Activated CD8-positive, alpha-beta memory T cell treated with anti-CD3 and anti-CD28 coated beads, Interleukin-2, amount 50 U/mL, for 24 hours (primary cell): ENCODE measurements around the gene EIF2D.
"Not testable (repeated sequence)": the region's sequence is repeated elsewhere in the genome, so short reads cannot be mapped to it uniquely, and the experiment has no call there.

Experiments used
- DNase-seq: peaks from one replicate; pipeline ENCODE4 v3.0.0-alpha.2; 2020; ENCODE audit errors: extremely low read depth

Gene EIF2D, protein sequence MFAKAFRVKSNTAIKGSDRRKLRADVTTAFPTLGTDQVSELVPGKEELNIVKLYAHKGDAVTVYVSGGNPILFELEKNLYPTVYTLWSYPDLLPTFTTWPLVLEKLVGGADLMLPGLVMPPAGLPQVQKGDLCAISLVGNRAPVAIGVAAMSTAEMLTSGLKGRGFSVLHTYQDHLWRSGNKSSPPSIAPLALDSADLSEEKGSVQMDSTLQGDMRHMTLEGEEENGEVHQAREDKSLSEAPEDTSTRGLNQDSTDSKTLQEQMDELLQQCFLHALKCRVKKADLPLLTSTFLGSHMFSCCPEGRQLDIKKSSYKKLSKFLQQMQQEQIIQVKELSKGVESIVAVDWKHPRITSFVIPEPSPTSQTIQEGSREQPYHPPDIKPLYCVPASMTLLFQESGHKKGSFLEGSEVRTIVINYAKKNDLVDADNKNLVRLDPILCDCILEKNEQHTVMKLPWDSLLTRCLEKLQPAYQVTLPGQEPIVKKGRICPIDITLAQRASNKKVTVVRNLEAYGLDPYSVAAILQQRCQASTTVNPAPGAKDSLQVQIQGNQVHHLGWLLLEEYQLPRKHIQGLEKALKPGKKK

DNA sequence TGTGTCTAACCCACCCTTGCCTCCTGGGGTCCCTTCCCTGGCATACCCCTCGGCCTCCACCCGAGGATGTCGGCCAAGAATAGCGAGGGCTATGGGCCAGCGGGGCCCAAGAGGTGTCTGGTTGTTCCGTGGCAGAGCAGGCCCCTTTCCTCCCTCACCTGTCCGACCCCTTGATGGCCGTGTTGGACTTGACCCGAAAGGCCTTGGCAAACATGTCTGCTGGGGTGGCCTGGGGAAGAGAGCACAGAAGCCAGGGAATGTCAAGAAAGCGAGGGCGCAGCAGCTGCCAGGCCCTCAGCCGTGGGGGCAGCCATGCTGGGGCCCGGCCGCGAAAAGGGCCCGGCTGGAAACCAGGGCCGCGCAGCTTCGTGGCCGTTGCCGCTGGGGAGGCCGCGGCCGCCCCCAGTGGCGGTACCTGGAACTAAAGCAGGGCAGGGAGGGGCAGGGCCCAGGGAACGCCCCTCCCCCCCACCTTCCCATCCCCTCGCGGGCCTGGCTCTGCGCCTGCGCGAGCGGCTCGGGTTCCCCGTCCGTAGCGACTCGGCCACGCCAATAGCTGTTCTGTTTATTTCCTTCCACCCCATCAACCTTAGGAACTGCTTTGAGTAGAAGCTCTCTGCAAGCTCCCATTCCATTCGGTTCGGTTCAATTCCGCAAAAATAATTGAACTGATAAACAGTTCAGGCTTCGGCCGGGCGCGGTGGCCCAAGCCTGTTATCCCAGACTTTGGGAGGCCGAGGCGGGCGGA is at the start of gene EIF2D:
EIF2D (minus strand) TSS at position 337 of the 748 bp plus-strand sequence; CDS start at position 214, 123 bp downstream.
- DNase-seq = peak; percentile 79

- DNase-seq = no peak
Observed at GRCh38 chr1:206661161-206661820, 49.0 kb upstream of the EIF2D start.

GRCh38 chr1:206660136-206660535 is 47.9 kb upstream of the EIF2D start:
- no peak for DNase-seq

DNA sequence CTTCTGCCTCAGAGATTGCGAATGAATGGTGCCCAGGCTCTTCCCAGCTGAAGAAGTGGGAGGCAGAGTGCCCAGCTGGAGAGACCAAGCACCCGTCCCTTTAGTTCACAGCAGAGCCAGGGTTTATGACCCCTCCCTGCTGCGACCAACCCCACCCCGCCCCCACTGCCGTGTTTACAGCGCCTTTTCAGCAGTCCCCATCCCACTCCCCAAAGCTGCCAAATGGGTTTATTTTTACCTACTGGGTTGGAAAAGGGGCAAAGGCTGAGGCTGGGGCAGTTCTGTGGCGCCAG is 46.7 kb upstream of the EIF2D start:
- no peak for DNase-seq

- DNase-seq = no peak
Observed at GRCh38 chr1:206658264-206658980, 46.2 kb upstream of the EIF2D start.

- no peak for DNase-seq
Observed at GRCh38 chr1:206657751-206658150, 45.5 kb upstream of the EIF2D start.

DNA sequence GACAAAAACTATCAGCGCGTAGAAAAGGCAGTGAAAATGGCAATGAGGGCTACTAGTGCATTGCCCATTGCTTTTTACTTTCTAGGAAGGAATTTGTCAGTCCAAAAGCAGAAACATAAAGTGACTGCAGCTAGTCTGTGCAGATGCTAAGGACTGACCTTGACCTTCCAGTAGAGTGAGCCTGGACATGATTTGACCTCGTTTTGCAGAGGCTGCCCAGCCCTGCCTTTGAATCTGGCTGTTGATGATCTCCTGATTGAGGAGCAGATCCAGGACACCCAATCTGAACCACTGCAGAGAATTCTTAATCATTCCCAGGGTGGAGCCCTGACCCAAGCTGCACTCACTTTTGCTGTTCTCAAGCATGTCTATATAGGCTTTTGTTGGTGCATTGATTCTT is 44.7 kb upstream of the EIF2D start:
- no peak for DNase-seq

GRCh38 chr1:206655471-206655882 is 43.2 kb upstream of the EIF2D start:
- DNase-seq = no peak

DNA sequence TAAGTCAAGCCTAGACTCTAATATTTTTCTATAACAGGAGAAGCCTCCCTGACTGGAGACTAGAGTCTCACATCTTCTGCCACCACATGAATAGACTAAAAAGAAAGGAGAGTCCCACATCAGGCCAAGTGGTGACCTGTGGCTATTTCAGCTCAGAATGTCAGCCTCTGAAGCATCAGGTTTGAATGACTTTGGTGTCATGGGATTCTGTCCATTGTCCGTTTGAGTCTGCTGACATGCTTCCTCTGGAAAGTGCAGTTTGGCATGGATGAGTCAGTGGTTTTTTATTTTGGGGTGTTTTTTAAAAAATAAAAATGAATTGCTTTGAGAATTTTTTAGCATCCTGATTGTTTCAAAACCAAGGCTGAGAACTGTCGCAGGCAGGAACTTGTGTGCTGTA is 42.6 kb upstream of the EIF2D start:
- no peak for DNase-seq

DNA sequence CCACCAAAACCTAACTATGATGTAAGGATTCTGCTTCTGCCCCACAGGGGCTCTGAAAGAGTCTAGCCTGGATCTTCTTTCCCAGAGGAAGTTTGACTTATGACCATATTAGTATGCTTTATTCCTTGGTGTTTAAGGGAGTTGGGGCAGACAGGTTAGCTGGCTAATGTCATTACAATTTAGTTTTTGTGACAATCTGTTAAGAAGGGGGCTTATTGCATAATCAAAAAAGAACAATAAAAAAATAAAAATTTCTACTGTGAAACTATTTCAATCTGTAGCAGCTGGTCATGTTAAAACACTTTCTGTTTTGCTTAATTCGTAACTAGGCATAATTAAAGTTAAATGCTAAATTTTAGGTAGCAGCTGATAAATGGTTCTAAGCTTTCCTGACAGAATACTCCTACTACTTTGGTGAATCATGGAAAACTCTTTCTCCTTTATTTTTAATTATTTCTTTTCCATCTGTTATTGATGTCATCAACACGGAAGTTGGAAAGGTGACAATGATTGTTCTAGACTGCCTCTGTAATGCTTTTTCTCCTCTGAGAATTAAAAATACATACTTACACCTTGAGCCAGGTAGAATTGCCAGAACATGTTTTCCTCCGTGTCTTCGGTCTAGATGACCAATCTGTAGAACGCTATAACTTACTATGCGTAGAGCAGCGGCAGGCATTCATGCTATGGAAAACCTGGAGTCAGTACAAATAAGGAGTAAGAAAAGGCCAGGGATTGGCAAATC is 41.6 kb upstream of the EIF2D start:
- DNase-seq = no peak

DNA sequence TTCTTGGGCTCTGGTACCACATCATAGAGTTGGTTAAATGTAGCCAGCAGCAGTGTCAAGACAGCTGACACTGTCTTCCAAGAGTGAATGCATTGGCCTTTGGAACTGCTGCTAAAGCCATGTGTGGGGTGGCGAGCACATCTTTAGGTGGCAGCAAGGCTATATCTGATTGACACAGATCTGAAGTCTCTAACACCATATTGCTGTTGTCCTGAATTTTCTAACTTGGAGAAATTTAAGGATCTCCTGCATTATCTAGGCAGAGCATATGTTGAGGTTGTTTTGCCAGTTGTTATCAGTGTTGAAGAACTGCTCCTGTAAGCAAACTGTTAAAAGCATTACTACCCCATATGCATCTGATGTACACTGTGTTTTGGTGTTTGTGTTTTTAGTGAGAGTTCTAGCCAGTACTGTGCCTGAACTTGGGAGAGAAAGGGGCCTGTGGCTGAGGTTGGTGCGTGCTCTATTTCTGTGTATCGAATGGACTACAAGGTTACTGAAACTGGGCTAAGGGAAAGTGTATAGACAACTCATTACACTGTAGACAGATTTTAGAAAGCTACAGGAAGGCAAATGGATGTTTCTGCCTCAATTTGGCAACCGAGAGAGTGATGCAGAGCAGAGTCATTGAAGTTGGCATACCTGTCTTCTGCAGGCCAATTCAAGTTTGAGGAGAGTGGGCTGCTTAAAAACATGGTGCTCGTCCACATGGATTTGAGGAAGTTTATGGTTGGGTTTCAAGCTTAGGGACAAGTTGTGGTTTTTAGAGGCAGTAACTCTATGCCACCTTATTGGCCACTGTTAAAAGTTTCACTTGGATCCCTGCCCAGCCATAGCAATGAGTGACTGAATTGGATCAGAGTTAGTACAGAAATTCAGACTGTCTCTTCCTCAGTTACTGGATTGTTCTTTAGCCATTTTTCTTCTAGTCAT is 40.0 kb upstream of the EIF2D start:
- DNase-seq = no peak

- no peak for DNase-seq
Observed at GRCh38 chr1:206651014-206651413, 38.7 kb upstream of the EIF2D start.

DNA sequence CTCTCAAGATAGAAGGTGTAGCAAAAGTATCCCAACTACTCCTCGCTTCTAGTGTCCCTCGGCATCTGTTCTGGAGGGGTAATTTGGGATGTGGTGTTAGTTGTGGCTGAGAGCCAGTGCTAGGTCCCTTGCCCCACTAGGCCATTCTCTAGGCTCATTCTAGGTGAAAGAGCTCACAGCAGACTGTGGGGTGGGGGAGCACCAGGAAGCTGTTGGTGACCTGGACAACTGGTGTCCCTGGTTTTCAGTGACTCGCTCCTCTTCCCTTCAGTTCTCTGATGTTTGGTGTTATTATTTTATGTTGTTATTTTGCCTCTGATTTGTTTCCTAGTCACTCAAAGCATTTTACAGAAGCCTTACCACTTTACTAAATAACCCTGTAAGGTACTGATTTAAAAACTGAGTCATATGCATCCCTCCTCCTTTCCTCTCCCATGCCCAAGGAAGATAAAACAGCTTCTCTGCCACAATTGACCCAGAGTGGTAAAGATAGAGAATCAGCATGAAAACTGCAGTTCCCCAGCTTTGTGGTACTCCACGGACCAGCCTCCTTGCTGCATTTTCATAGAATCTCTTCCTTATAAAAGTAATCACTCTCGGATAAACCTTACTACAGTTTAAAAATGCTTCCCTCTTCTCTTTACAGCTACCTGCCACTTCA is 37.1 kb upstream of the EIF2D start:
- DNase-seq = no peak

DNA sequence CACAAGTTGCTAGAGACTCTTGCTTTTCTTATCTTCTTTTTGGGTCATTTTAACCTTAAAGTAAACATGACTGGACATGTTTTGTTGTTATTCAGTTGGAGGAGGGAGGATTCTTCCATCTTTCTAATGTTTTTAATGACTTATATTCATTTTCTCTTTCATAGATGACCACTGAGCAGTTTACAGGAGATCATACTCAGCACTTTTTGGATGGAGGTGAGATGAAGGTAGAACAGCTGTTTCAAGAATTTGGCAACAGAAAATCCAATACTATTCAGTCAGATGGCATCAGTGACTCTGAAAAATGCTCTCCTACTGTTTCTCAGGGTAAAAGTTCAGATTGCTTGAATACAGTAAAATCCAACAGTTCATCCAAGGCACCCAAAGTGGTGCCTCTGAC is 35.0 kb upstream of the EIF2D start:
- DNase-seq = no peak

- DNase-seq = no peak
Observed at GRCh38 chr1:206646504-206646903, 34.2 kb upstream of the EIF2D start.

GRCh38 chr1:206643118-206643698 is 30.9 kb upstream of the EIF2D start:
- no peak for DNase-seq

GRCh38 chr1:206642074-206642473 is 29.8 kb upstream of the EIF2D start:
- not testable (repeated sequence) for DNase-seq

DNA sequence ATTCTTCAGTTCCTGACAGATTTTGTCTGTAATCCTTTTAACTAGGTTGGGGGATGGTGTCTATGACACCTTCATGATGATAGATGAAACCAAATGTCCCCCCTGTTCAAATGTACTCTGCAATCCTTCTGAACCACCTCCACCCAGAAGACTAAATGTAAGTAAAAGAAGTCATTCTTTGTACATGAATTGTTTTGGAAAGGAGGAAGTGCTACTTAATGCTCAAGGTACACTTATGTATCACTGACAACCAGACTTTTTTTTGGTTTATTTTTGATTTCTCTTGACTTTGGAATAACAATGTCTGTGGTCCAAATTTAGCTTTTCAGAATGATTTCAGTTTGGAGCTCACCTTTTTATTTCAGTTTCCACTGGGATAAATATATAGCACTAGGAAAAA is 25.3 kb upstream of the EIF2D start:
- no peak for DNase-seq

- DNase-seq = no peak
Observed at GRCh38 chr1:206636671-206637070, 24.4 kb upstream of the EIF2D start.
